GM15510 (cell line): ENCODE data around the gene CFAP20DC.

Experiments used
- POLR2A ChIP-seq: IDR thresholded peaks from 3 replicates; pipeline ENCODE4 v1.6.1; 2011; ENCODE audit warnings: borderline replicate concordance; ENCODE audit not compliant: insufficient read length; ENCODE audit errors: extremely low read depth

Gene CFAP20DC

DNA sequence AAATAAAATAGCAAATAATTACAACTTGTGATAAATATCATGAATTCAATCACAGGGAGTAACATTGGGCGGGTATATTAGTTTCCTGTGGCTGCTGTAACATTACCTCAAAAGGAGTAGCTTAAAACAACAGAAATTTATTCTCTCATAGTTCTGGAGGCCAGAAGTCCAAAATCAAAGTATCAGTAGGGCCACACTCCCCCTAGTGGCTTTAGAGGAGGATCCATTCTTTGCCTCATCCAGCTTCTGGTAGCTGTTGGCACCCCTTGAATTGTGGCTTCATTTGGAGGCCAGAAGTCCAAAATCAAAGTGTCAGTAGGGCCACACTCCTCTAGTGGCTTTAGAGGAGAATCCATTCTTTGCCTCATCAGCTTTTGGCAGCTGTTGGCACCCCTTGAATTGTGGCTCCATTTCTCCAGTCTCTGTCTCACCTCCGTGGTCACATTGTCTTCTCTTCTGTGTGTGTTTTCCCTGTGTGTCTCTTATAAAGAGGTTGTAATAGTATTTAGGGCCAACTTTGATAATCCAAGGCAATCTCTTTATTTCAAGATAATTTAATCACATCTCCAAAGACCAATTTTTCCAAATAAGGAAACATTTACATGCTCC lies 3.1 kb upstream of the CFAP20DC start:
- TF ChIP-seq POLR2A, result no peak

DNA sequence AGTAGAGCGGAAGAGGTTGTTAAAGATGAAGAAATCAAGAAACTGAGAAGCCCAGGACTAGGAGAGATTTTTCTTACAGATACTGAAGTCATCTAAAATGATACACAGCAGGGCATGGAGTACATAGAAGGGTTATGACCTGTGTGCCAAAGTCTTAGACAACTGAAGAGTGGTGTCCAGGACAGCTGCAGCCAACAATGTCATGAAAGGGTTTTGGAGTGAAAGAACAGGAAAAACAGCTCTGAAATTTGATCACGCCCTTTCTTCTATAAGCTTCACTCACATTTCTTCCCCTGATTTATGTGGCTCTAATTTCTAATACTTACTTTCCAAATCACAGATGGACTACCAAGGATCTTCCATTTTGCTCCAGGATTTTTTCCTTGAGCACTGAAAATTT lies 3.0 kb downstream of the CFAP20DC start:
- no peak for TF ChIP-seq POLR2A

DNA sequence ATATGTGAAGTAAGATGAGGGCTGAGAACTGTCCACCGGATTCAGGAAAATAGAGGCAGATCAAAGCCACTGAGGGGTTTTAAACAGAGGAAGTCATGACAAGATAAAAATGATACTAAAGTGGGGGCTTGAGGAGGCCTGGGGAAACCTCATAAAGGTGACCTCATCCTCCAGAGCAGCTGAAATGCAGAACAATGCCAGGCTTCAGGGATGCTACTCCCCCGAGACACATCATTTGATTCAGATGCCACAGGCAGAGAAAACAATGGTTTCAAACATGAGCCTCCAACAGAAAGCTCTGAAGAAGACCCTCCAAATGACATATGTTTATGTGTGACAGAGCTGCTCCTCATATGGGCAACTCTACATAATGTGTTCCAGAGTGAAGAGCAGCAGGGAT lies 6.4 kb downstream of the CFAP20DC start:
- TF ChIP-seq POLR2A, result no peak

DNA sequence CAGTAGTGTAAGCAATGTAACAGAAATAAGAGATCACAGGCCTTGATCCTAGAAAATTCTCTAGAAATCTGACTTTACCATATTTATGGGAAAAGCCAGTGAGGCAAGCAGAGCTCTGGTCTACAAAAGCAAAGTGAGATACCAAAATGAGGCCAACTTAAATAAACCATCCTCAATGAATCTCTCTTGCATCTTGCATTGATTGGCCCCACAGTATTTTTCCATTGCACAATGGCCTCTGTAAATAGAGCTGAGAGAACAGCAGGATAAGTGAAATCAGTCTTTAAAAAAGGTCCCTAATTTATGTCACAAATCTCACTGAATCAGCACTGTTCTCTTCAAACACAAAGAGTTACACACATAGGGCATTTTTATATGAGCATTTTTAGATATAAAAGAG lies 8.9 kb downstream of the CFAP20DC start:
- TF ChIP-seq POLR2A, result no peak

DNA sequence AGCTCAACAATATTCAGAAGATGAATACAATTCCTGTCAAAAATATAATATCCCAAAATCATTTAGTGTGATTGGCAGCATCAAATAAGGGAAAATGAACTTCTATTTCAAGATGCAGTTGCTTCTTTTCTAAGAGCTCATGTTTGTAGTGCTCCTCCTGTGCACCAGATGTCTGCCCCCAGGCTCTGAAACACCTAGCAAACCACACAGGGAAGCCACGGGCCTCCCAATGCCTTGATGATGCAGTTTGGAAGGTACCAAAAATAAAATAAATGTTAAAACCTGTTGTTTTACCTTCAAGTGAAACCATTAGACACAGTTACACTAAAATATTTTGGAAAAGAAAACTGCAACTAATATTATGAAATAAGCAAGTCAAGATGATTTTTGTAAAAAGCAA lies 22.2 kb downstream of the CFAP20DC start:
- no peak for TF ChIP-seq POLR2A

DNA sequence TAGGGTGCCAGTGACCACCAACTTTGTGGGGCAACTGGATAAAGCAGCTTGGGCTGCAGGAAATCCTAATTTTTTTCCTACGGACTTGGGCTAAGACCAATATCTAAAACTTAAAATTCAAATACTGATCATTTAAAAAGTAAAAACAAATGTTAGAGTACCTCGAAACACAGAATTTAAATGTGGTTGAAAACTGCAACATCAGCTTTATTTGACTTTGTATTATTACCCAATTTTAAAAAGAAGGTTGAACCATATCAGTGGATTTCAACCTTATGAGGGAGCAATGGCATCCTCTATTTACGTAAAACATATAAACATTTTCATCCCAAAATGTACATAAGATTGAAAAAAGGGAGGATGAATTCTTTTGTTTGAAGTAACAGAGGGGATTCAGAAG lies 26.2 kb downstream of the CFAP20DC start:
- TF ChIP-seq POLR2A, result no peak

DNA sequence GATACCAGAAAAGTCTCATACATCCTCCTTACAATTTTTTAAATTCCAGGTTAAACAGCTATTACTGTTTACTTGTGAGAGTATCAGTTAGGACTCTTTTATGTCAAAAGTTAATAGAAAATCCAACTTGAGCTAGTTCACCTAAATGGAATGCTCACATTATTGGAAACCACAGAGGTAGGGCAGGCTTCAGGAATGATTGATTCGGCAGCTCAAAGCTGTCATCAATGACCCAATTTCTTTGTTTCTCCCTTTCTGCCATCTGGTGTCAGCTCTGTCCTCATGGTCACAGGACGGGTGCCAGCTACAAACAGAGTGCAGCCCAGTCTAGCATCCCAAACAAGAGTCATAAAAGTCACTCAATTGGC lies 32.2 kb downstream of the CFAP20DC start:
- no peak for TF ChIP-seq POLR2A

DNA sequence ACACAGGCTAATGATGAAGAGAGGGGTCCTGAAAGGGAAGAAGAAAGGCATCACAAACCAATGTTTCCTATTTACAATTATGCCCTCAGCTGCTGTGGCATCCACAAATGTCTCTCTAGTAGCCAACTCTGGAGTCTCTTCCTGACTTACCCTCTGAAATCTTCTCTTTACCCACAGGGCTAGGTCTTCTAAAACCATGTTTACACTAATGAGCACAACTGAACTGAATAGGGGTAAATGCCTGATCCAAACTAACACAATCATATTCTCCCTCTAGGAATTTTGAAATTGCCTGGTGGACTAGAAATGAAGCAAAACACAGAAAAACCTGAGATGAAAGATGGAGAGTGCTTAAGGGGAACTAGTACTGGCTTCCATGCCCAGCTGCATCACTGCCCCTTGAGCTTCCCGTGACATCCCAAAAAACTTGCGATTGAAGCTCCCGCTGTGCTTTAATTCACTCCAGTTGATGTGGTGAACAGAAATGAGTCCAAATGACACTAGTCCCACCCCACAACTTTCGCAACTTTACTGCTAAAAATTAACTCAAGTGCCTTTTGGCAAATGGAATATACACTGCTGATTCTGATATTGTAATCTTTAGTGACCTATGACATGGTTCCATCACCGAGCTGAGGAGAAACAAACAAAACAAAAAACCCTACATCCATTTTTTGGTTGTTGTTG lies 32.8 kb downstream of the CFAP20DC start:
- TF ChIP-seq POLR2A, result no peak

DNA sequence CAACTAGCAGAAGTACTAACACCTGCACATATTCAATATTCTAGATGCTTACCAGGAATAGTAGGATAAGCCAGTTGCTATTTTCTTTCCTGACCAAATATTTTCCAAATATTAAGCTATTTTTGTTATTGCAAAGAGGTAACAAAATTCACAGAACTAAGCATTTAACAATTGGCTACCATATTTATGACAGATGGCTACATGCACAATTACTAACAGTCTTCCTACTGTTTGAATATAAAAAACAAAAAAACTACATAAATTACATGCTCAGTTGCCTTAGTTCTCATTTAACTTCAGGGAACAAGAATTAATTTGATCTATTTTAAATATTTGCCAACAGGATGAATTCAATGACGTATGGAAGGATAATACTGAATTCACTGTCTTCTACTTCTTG lies 36.2 kb downstream of the CFAP20DC start:
- TF ChIP-seq POLR2A, result no peak

DNA sequence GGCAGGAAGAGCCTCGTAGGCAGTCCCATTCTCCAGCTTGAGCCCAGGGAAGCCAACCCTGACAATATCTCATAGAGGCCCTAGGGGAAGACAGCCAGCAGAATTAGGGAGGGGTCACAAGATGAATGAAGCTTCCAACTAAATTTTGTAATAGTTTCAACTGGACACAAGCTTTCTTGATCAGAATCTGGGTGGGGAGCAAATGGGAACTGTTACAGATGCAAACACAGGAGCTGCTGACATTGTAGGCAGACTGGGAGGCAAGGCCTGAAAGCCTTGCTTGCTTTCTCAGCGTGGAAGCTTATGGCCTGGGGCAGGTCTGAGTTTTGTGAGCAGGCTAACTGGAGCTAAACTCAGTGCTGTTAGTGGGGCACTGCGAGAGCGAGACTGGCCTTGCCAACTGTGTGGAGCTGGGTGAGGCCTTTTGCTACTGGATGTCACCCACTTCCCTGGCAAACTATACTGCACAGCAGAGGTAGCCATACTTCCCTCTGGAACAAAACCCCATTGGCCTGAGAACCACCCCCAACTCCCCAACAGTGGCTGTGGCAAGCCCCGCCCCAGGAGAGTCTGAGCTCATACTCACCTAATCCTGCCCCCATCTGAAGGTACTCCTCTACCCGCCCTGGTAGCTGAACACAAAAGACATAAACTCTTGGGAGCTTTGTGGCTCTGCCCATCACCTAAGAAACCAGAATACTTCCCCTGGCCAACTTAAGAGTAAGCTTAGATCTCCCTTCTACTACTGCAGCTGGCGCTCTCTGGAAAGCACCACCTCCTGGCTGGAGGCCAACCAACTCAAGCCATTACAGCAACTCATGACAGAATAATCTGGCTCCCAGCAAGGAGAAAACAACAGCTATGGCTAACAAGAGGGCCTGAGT lies 42.9 kb downstream of the CFAP20DC start:
- no peak for TF ChIP-seq POLR2A

DNA sequence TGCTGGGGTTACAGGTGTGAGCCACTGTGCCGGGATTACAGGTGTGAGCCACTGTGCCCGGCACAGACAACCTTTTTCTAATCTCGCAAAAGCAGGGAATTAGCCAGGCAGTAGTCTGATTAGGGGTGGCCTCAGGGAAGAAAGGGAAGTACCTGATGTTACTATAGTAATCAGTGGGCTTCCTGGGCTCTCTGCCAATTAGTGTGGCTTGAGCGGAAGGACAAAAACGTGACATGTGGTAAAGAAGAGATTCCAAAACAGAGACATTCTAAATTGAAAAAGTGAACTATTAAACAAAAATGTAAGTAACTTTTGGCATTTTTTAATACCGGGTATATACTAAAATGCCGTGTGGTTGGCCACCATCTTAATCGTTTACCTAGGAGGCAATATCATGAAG lies 48.1 kb downstream of the CFAP20DC start:
- no peak for TF ChIP-seq POLR2A

DNA sequence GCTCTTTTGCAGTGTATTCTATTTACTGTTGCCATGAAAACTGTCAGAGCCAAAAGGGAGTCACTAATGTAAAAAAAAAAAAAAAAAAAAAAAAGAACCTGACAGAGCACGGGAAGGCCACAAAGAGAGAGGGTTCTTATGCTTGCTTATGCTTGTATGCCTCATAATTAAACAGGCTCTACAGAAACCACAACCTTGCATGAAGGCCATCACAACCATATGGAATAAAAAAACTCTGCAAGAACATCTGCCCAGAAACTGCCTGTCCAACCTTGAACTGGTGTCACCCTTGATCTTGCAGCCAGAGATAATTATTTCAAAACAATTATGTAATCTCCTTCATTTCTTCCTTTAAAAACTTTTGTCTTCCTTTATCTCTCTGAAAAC lies 50.1 kb downstream of the CFAP20DC start:
- no peak for TF ChIP-seq POLR2A

DNA sequence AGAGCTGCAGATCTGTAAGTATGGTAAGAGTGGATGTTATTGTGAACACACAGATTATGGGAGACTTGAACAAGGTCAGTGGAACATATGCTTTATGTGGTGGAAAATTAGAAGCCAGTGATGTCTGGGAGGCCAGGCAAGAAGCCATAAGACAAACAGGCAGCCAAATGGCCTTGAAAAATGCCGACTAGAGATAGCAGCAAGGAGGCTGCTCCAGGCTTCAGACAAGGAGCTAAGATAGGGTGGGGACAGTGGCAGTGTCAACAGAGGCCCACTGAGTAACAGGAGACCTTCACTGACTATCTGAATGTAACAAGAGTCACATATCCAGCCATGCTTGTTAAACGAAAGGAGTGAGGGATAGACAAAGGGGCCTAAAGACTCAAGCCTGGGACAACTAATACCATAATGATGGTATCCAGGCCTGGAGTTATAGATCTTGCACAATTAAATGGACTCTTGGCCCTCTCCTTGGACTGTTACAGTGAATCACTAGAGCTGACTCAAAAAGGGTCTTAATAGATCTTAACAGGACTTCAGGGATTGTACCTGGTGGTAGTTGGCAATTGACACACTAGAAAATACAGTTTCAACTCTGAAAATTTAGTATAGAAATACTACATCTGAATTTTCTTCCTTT lies 50.6 kb downstream of the CFAP20DC start:
- no peak for TF ChIP-seq POLR2A

DNA sequence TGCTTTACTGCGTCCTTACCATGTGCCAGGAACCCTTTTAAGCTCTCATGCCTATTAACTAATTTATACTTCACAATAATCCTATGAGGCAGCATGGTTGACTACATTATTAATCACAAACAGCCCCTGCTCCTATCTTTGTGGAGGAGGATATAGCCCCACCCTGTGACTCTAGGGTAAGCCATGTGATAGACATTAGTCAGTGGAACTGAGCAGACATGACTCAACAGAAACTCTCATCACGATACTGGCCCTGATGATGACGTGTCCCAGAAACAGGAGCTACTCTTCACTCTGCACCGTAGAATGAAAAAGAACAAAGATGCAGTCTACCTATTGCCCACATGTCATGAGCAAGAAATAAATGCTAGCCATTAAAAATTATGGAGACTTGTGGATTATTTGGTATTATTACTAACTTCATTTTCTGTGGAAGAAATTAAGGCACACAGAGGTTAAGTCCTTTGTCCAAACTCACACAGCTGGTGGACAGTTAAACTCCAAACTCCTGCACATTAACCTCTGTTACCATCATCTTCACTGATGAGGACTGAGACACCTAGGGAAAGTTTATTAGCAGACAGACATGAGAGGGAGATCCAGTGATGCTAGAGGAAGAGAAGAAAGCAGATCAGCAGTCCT lies 51.2 kb downstream of the CFAP20DC start:
- TF ChIP-seq POLR2A, result no peak

DNA sequence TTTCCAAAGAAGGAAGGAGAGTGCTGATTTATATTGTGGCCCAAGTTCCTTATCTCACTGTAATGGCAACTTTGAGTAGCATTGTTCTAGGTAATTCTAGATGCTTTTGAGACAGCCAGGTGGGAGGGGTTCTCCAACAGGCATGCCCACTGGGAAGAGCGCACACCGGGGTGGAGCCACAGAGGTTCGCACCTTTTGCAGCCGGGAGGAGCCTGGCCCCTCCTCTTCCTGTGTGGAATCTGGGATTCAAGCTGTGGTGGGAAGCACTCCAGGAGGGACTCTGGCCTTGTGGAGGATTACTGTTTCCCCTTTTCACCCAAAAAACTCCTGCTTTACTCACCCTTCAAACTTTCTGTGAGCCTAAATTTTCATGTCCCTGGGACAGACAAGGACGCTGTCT lies 53.1 kb downstream of the CFAP20DC start:
- no peak for TF ChIP-seq POLR2A
